Stomach (tissue), 4 donors: ENCODE data around the gene RNASEH2A.

Experiments used
- CTCF ChIP-seq, 7 experiments: fragments of 450-650 bp in 4 of 7; fragments of 200-600 bp in 3 of 7; sonication (generic) in 3 of 7; IDR thresholded peaks; one replicate each; pipeline ENCODE4 v1.5.1; 2016 to 2019; ENCODE audit warnings: antibody characterized with exemption in 7 of 7, control low read depth in 2 of 7, mild to moderate bottlenecking in 1 of 7
- EP300 ChIP-seq: sonication (generic); formaldehyde crosslinking; IDR thresholded peaks from one replicate; pipeline ENCODE4 v1.6.1; 2017; ENCODE audit warnings: antibody characterized with exemption
- POLR2A ChIP-seq, 4 donors: fragments of 450-650 bp; IDR thresholded peaks; one replicate each; pipeline ENCODE4 v1.6.1; 2016; ENCODE audit warnings: antibody characterized with exemption in 4 of 4, control low read depth in 2 of 4, mild to moderate bottlenecking in 1 of 4, moderate library complexity in 1 of 4
- POLR2AphosphoS5 ChIP-seq, 3 donors: sonication (generic); formaldehyde crosslinking; IDR thresholded peaks; one replicate each; pipeline ENCODE4 v1.6.1; 2016; ENCODE audit warnings: antibody characterized with exemption in 3 of 3

GRCh38 chr19:12786141-12786870 is 20.1 kb upstream of the RNASEH2A start:
- no peak for TF ChIP-seq CTCF (IDR thresholded peaks at IDR 0.05)
- no peak for TF ChIP-seq POLR2A (IDR thresholded peaks at IDR 0.05)
- TF ChIP-seq POLR2AphosphoS5 (IDR thresholded peaks at IDR 0.05): peak; percentile 69 to 84 (median 72)
- no peak for TF ChIP-seq EP300
